Gastrocnemius medialis (tissue), 4 donors: ENCODE results near the gene GRIN2C.

Experiments used
- CTCF ChIP-seq, 5 experiments: fragments of 450-650 bp in 3 of 5; fragments of 200-600 bp in 2 of 5; sonication (generic) in 2 of 5; IDR thresholded peaks in 4 of 5; conservative IDR thresholded peaks in 1 of 5; 1 replicate in 4 of 5; 2 replicates in 1 of 5; pipeline ENCODE4 v1.5.1; 2016 to 2019; ENCODE audit warnings: antibody characterized with exemption in 5 of 5, mild to moderate bottlenecking in 3 of 5, moderate library complexity in 3 of 5
- POLR2A ChIP-seq, 2 donors: fragments of 450-650 bp; IDR thresholded peaks; one replicate each; pipeline ENCODE4 v1.6.1; 2017; ENCODE audit warnings: antibody characterized with exemption in 2 of 2, mild to moderate bottlenecking in 2 of 2, moderate library complexity in 2 of 2

- TF ChIP-seq CTCF (IDR thresholded peaks at IDR 0.05 in 4 of 5, conservative IDR thresholded peaks at IDR 0.05 in 1 of 5) (no peak), POLR2A (IDR thresholded peaks at IDR 0.05) (no peak)
These were observed 41.9 kb upstream of the GRIN2C start for GRCh38 chr17:74901353-74902135.
